Spleen (tissue), 7 donors: ENCODE results near the gene GARNL3.

Experiments
- POLR2A ChIP-seq, 3 donors: fragments of 450-650 bp; IDR thresholded peaks; one replicate each; pipeline ENCODE4 v1.5.1; 2017; ENCODE audit warnings: antibody characterized with exemption in 3 of 3, mild to moderate bottlenecking in 1 of 3
- POLR2AphosphoS5 ChIP-seq, 3 donors: sonication (generic); formaldehyde crosslinking; IDR thresholded peaks; one replicate each; pipeline ENCODE4 v1.5.1; 2017; ENCODE audit warnings: antibody characterized with exemption in 3 of 3
- TF ChIP-seq, protein P1 (sequence below), 11 experiments: fragments of 200-600 bp in 7 of 11; fragments of 450-650 bp in 4 of 11; sonication (generic) in 4 of 11; IDR thresholded peaks in 8 of 11; conservative IDR thresholded peaks in 3 of 11; 1 replicate in 7 of 11; 2 replicates in 4 of 11; pipeline versions ENCODE4 v1.4.0 to v1.8.0; 2016 to 2021; ENCODE audit warnings: antibody characterized with exemption in 11 of 11, inconsistent platforms in 4 of 11, mild to moderate bottlenecking in 1 of 11
- donor health status: DM: no; HTN: no; CAD: no; lungs with moderate emphysema.
- donor health status: DM: no; HTN: no; CAD: no.
- donor health status: DM: no; HTN: no; CAD: no.

DNA sequence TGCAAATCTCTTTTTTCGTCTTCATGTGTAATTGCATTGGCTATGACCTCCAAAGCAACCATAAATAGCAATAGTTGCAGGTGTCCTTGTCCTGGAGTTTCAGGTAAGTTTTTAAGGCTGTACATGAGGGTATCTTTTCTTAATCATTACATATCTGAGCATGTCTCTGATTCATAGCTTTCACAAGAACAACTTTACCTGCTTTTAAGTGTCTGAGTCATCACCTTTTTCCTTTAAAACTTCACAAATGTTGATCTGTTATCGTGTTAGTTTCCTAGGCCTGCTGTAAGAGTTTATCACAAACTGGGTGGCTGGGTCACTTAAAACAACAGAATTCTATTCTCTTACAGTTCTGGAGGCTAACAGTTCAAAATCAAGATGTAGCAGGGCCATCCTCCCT, 13.8 kb downstream of the GARNL3 start:
- TF ChIP-seq, protein P1, sequence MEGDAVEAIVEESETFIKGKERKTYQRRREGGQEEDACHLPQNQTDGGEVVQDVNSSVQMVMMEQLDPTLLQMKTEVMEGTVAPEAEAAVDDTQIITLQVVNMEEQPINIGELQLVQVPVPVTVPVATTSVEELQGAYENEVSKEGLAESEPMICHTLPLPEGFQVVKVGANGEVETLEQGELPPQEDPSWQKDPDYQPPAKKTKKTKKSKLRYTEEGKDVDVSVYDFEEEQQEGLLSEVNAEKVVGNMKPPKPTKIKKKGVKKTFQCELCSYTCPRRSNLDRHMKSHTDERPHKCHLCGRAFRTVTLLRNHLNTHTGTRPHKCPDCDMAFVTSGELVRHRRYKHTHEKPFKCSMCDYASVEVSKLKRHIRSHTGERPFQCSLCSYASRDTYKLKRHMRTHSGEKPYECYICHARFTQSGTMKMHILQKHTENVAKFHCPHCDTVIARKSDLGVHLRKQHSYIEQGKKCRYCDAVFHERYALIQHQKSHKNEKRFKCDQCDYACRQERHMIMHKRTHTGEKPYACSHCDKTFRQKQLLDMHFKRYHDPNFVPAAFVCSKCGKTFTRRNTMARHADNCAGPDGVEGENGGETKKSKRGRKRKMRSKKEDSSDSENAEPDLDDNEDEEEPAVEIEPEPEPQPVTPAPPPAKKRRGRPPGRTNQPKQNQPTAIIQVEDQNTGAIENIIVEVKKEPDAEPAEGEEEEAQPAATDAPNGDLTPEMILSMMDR (IDR thresholded peaks at IDR 0.05 in 8 of 11, conservative IDR thresholded peaks at IDR 0.05 in 3 of 11) = no peak
- TF ChIP-seq POLR2A (IDR thresholded peaks at IDR 0.05) = no peak
- TF ChIP-seq POLR2AphosphoS5 (IDR thresholded peaks at IDR 0.05) = no peak
